ENCODE measurements around the gene PPP1R13L.

PPP1R13L gene

DNA sequence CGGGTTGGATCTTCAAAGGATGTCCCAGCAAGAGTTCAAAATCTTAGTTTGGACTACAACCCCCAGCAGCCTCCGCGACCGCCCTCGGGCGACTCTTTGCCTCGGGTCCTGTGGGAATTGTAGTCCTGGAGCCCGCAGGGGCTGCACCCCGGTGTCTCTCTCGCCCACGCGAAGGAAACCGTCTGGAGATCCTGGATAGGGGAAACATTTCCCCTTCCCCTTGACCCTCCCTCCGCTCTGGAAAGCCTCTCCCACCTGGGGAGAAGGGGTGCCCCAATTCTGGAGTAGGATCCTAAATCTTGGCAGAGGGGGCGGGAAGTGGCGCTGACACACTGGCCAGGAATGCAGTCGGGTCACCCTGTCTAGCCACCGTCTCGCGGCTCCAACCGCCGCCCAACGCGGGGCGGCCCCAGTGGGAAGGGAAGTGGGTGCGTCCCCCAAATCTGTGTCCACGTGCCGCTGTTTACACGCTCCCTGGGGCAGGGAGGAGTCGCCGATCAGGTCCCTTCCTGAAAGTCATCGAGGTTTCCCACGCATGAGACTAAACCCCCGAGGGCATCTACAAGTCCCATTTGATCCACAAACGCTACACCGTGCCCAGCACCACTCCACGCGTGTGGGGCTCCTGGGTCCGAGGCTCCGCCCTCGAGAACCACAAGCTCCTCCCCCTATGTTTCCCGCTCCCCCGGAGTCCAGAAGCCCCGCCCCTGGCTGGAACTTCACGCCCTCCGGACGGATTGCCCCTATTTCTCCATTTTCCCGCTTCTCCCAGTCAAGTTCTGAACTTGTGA, 761 bp upstream of the PPP1R13L start:
- DNase-seq, result peak; percentile 89

DNA sequence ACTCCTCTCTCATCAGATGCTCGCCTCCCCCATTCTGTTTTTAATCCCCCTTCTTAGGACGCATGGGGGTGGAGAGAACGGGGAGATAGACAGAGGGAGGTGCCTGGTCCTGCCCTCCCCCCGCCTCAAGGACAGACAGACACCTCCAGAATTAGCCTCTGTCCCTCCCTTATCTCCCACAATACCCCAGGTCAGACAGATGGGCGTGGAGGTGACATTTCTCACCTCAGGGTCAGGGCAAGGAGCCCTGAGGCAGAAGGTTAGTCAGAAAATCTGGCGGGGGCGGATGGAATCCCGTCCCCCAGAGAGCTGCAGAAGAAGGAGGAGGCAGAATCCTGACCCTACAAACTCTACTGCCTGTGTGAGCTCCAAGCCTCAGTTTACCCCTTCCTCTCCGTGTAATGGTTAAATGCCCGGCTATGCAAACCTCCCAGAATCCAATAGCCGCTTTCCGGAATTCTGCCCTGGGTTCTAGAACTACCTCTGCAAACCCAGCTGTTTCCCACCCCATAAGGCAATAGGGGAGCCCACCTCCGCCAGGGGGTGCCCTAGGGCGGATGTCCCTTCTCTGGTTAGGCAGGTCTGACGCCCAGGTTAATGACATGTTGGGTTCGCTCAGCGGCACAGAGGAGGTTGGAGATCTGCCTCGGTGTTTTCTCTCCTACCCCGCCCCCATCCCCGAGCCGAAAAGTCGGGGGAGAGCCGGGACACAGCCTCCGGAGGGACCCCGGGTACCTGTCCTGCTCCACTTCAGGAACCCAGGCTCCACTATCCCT, 900 bp downstream of the PPP1R13L start:
- peak; percentile 77 for DNase-seq

DNA sequence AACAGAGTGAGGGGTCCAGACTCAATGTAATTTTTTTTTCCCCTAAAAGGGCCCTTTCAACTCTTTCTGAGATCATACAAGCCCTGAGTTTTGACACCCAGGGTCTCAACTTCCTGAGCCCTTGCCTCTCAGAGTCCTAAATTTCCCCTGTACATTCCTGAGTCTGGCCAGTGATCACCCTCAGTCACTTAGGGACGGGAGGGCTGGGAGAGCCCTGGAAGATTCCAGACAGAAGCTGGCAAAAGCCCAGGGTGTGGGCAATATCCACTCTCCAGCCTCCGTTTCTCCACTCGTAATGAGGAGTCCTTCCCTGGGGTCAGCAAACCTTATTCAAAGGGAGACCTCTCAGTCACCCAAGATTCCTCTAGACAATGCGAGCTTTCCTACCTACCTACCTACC, 1.6 kb downstream of the PPP1R13L start:
- DNase-seq, result no peak

DNA sequence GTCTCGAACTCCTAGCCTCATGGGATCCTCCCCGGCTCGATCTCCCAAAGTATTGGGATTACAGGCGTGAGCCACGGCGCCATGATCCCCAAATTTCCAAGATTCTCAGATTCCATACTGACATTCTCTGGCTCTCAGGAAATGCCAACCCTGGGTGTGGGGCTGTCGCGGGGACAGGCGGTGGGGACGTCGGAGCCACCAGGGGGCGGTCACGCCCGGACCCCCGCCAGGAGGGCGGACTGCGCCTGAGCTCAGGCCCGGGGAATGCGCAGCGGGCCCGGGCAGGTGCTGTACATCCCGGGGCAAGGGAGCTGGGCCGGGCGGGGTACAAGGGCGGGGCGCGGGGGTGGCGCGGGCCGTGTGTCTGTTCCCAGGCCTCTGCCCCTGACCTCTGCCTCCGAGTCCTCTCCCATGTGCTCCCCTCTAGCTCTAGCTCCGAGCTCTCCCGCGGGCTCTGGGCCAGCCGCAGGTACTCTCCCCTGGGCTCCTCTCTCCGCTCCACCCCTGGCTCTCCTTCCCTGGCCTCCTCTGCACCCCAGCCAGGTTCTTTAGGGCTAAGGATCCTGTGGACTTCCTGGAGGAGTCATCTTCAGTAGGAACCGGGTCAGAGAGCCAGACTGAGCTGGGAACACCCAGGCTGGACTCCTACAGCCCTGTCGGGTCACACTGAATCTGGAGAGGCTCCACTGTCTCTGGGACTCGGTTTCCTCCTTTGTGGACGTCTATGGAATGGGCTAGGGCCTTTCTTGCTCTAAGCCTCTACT, 2.4 kb downstream of the PPP1R13L start:
- DNase-seq, result peak; percentile 29

DNA sequence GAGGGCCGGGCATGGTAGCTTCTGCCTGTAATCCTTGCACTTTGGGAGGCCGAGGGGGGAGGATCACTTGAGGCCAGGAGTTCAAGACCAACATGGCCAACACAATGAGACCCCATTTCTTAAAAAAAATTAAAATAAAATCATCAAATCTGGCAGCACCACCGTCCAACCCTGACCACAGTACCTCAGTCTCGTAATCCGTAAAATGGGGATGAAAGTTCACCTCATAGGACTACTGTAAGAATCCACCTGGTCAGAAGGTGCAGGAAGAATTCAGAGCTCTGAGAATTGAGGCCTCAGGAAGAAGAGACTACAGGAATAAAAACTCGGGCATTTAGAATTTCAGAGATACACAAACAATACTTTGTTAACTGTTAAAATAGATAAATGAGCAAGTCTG, 3.1 kb downstream of the PPP1R13L start:
- DNase-seq, result no peak

DNA sequence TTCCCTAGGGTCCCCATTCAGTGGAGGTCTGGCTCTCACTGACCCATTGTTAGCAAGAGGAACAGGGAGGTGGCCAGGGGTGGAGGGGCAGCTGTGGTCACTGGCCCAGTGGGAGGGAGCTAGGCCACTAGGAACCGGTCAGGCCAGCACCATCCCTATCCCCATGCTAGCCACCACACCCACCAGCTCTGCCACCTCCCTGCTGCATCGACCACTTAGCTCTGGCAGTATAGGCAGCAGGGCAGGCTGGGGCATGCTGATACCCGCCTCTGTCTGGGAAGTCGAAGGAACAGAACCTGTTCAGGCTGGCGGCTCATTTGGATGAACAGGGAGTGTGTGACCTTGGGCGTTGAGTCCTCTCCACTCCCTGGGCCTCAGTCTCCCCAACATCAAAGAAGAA, 4.7 kb downstream of the PPP1R13L start:
- DNase-seq, result no peak

DNA sequence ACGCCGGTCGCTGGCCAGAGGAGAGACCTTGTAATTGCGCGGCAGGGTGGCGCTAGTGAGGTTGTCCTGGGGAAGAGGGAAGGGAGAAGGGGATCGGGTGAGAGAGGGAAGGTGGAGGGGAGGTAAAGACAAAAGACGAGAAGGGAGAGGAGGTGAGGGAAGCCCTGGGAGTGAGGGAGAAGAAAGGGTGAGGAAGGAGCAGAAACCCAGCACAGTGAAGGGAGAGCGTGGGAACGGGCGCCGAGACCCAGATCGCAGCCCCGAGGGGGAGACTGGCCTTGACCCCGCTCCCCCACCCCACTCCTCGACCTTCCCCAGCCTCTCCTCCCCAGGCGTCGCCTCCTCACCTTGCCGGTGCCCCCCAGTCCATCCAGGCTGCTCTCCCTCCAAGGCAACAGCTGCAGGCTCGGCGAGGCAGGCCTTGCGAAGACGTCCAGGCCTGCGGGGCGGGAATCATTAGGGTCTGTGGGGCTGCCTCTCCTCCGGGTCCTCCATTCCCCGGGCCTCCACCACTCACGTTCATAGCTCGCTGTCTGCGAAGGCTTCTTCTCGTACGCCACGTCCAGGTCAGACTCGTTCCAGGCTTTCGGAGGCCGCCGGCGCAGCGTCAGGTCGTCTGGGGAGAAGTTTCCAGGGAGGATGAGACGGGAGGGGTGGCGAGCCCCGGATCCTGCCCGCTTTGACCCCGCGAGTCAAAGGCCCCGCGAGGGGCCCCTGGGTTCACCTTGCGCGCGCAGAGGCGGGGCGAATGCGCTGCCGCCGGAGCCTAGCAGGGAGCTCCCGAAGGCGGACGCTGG, 8.8 kb downstream of the PPP1R13L start:
- DNase-seq, result no peak

DNA sequence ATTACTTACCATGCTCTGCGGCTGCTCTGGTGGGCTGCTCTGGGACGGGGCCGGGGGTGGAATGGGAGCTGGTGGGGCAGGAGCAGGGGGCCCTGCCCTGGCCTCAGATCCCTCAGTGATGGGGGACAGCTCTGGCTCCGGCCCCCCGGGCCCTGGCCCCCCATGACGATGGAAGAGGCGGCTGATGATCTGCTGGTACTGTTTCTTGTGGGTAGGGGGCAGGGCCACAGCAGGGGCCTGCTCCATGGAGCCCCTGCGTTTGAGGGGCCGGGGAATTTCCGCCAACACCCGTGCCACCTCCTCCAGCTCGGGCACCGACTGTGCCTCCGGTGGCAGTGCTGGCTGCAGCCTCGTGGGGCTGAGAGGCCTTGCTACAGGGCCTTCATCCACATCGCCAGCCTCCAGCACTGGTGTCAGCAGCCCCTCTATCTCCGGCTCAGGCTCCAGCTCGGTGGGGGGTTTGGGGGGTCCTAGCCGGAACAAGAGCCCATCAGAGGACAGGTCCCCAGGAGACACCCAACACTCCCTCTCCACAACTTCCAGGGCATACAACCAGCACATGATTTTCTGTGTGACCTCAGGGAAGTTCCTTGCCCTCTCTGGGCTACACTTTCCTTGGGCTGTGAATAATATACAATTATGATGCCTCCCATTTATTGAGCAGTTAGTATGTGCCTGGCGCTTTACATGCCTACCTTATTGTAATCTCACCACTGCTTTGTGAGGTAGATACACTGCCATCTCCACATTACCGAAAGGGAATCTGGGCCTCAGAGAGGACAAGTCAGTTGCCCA, 12.8 kb downstream of the PPP1R13L start:
- no peak for DNase-seq

DNA sequence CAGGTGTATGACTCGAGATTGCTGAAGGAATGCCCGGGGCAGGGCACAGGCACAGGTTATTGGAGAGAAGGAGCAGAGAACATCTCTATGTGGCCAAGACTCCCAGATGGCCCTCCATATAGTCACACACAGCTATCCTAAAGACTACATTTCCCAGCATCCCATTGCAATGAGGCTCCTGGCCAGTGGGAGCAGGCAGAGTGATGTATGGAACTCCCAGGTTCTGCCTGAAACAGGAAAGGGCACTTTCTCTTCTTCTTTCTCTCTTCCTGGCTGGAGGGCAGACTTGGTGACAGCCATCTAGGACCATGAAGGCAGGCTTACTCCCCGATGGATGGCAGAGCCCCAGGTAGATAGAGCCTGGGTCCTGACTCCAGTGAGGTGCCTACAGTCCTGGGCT, 13.5 kb downstream of the PPP1R13L start:
- DNase-seq, result peak; percentile 19

DNA sequence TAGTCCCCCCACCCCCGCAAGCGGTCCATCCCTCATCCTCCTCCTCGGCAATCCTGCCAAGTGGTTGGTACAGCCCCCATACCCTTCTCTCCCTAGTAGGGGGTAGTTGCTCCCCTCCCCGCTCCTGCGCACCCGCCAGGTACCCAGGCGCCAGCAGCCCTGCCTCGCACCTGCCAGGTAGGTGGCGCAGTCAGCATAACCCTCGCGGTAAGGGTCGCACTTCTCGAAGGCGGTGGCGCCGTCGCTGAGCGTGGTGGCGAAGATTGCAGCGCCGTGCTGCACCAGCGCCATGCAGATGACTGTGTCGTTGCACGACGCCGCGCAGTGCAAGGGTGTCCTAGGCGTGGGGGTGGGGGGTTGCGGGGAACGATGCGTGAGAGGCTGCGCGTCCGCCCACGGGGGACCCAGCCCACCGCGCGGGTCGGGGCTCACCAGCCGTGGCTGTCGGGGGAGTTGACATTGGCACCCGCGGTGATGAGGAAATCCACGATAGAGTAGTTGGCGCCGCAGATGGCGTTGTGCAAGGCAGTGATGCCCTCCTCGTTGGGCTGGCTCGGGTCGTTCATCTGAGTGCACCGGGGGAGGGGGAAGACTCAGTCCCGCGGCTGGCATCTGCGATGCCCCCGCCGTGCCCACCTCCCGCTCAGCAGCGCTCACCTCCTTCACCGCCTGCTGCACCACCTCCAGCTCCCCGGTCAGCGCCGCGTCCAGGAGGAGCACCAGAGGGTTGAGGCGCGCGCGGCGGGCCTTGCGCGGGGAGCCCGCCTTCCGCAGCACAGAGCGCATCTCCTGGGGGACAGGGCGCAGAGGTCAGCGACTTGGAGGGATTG, 19.3 kb downstream of the PPP1R13L start:
- no peak for DNase-seq

DNA sequence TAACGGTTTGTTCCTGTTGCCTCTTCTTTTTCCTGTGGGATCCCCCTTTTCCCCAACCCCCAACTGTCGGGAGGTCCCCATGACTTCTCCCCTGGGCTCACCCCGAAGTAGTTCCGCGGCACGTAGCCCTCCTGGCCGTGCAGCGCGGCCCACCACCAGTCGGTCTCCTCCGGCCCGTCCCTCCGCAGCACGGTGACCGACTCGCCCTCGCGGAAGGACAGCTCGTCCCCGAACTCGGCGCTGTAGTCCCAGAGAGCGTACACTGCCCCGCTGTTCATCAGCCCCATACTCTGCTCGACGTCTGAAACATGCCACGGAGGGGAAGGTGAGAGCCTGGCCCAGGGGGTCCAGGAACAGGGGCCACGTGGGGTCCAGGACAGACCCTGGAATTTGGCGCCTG, 22.4 kb downstream of the PPP1R13L start:
- DNase-seq, result no peak

DNA sequence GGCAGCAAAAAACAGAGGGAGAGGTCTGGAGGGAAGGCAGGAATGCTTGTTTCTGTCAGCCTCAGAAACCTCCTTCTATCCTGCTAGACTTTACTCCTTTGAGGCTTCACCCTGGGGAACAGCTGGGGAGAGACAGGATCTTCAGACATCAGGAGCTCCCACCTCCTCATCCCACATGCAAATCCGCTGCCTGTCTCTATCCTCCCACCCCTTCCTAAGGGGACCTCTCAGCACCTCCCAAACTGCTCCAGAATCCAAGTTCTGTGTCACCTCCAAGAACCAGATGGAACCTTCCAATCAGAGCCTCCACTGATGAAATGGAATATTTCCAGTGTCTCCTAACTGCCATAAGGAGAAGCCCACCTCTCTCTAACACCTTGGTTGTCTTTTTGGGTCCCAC, 24.8 kb downstream of the PPP1R13L start:
- no peak for DNase-seq

DNA sequence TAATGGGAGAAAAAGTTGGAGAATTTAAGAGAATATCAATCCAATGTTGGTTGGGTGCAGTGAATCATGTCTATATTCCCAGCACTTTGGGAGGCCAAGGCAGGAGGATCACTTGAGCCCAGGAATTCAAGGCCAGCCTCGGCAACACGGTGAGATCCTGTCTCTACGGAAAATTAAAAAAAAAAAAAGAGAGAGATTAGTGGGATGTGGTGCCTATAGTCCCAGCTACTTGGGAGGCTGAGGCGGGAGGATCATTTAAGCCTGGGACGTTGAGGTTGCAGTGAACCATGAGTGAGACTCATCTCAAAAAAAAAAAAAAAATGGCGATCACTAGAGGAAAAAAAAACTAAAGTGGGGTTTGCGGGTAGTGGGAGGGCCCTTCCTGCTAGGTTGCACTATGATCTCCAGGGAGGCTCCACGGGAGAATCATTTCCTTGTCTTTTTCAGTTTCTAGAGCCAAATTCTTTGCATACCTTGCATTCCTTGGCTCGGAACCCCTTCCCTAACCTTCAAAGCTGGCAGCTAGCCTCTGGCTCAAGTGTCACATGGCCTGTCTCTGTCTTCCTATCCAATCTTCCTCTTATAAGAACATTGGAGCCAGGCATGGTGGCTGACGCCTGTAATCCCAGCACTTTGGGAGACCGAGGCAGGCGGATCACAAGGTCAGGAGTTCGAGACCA, 28.7 kb downstream of the PPP1R13L start:
- DNase-seq, result no peak

DNA sequence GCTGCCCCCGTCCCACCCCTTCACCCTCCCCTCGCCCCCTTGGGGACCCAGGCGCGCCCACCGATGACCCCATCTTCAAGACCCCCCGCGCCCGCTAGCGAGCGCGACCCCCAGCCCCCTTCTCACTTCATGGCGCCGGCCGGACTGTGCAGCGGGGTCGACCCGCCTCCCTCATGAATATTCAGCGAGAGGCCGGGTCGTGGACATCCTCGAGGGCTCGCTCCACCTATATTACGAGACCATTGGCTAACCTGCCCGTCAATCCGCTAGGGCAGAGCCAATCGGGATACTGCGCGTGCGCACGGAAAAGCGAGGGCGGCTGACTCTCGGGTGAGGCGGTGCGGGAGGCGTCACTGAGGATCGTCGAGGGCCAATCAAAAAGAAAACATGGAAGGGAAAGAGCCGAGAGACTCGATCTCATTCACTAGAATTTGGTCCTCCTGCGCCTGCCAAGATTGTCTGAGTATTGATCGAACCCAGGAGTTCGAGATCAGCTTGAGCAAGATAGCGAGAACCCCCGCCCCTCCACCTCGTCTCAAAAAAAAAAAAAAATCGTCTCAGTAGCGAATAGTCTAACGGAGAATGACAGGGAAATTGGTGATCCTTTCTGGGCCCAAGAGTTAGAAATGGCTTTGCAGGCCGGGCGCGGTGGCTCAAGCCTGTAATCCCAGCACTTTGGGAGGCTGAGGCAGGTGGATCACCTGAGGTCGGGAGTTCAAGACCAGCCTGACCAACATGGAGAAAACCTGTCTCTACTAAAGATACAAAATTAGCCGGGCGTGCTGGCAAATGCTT, 34.3 kb downstream of the PPP1R13L start, which contains the start of gene ERCC2:
ERCC2 (minus strand) TSS at position 164 of the 795 bp plus-strand sequence; CDS start at position 131, 33 bp downstream.
- DNase-seq, result peak; percentile 100

DNA sequence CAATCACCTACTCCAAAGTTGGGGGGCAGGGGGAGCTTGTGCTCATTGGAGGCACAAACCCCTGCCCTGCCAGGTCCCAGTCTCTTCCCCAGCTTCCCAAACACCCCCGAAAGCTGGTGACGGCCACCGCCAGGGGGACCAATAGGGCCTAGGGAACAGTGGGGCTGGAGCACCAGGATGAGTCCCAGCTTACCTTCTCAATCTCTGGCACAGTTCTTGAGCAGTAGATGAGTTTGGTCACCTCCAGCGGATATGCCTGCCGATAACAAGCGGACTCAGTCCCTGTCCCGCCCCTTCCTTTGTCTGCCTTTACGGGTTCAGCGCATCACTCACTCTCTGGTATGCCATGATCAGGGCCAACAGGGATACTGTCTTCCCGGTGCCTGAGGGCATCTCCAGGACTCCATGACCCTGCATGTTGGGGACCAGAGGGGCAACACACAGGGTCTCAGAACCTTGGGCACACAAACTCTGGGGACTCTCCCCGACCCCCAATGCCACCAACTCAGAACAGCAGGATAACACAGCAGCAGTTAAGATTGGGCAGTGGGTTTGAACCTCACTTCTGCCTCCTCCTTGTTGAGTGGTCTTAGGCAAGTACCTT, 36.0 kb downstream of the PPP1R13L start:
- DNase-seq, result no peak

DNA sequence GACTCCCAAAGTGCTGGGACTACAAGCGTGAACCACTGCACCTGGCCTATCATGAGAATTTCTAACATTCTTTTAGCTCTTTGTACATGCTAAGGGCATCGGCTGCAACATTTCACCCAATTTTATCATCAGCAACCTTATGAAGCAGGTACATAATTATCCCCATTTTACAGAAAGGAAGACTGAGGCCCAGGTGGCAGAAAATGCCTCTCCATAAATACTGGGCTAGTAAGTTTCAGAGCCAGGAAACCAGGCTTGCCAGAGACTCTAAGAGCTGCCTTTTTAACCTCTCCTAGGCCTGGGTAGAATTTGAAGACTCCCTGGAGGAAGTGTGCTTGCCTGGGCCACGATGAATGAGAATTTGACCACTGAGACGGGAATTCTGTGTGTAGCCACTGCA, 36.7 kb downstream of the PPP1R13L start:
- DNase-seq, result no peak

DNA sequence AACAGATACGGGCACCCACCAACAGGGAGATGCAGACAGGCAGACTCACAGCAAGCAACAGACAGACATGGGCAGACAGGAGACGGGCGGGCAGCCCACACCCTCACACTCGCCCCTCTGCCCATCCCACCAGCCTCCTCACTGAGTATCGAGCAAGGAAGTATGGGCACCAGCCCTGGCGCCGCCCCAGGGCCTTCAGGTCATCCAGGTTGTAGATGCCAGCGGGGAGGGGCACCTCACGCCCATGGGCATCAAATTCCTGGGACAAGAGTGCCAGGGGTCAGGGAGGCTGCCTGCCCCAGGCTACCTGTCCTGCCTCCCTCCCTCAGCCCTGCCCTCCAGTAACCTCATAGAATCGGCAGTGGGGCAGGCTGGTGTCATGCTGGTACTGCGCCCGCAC, 40.2 kb downstream of the PPP1R13L start:
- no peak for DNase-seq

DNA sequence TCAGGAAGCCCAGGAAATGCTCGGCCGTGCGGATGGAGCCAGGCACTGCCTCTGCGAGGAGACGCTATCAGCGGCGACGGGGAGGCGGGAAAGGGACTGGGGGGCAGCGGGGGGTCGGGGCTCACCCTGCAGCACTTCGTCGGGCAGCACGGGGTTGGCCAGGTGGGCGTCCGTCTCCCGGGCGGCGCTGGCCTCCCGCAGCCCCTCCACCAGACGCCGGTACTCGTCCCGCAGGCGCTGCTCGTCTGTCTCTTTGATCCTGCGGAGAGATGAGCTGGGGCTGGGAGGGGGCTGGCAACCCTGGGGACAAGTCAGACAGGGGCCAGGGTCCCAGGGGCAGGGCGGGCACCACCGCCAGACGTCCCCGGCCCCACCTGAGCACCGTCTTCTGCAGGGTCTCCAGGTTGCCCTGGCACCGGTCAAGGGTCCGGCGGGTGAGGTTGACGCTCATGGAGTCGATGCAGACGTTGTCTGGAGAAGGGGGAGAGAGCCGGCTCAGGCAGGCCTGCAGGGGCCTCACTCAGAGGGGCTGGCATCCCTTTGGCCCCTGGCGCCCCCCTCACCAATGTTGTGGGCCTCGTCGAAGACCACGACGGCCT, 40.9 kb downstream of the PPP1R13L start:
- no peak for DNase-seq

All from activated CD4-positive, alpha-beta T cell treated with anti-CD3 and anti-CD28 coated beads, Interleukin-10, Interleukin-2, amounts not matched to agents 100 ng/mL and 50 ng/mL, durations not matched to agents 16 hours and 8 hours (primary cell).